HG03520 (cell line): ENCODE data around the gene SGCD.

Source experiments
- ATAC-seq: cut with Tn5 transposase; IDR thresholded peaks from one replicate; pipeline ENCODE4 v1.9.1; 2021; ENCODE audit warnings: mild to moderate bottlenecking, moderate library complexity; ENCODE audit not compliant: unreplicated experiment

The SGCD gene

GRCh38 chr5:156326718-156327259 is at the start of gene SGCD:
Gene SGCD, plus strand, starts transcription at chr5:156327164.
- no peak for ATAC-seq

- ATAC-seq: no peak
Observed at GRCh38 chr5:156277290-156277689, 49.7 kb upstream of the SGCD start.

- no peak for ATAC-seq
Observed at GRCh38 chr5:156295431-156295830, 31.5 kb upstream of the SGCD start.

- ATAC-seq: no peak
Observed at GRCh38 chr5:156310115-156310514, 16.8 kb upstream of the SGCD start.

GRCh38 chr5:156312897-156313694 is 13.9 kb upstream of the SGCD start:
- ATAC-seq: no peak

GRCh38 chr5:156314416-156314815 is 12.5 kb upstream of the SGCD start:
- no peak for ATAC-seq

- no peak for ATAC-seq
Observed at GRCh38 chr5:156322666-156323065, 4.3 kb upstream of the SGCD start.

- ATAC-seq: no peak
Observed at GRCh38 chr5:156327296-156327695, 332 bp downstream of the SGCD start.

GRCh38 chr5:156328161-156328560 is 1.2 kb downstream of the SGCD start:
- ATAC-seq: no peak

- ATAC-seq: no peak
Observed at GRCh38 chr5:156328766-156329165, 1.8 kb downstream of the SGCD start.

GRCh38 chr5:156329171-156329611 is 2.2 kb downstream of the SGCD start:
- ATAC-seq: no peak

GRCh38 chr5:156330141-156330870 is 3.3 kb downstream of the SGCD start:
- no peak for ATAC-seq

GRCh38 chr5:156331181-156331580 is 4.2 kb downstream of the SGCD start:
- ATAC-seq: no peak

GRCh38 chr5:156331845-156332244 is 4.9 kb downstream of the SGCD start:
- ATAC-seq: no peak

- no peak for ATAC-seq
Observed at GRCh38 chr5:156332245-156332644, 5.3 kb downstream of the SGCD start.

GRCh38 chr5:156339139-156339841 is 12.3 kb downstream of the SGCD start:
- ATAC-seq: no peak

- no peak for ATAC-seq
Observed at GRCh38 chr5:156340893-156341292, 13.9 kb downstream of the SGCD start.

- no peak for ATAC-seq
Observed at GRCh38 chr5:156350256-156350655, 23.3 kb downstream of the SGCD start.

- no peak for ATAC-seq
Observed at GRCh38 chr5:156351423-156351822, 24.5 kb downstream of the SGCD start.

GRCh38 chr5:156354571-156354970 is 27.6 kb downstream of the SGCD start:
- ATAC-seq: no peak

GRCh38 chr5:156356238-156356637 is 29.3 kb downstream of the SGCD start:
- no peak for ATAC-seq
